Lung (tissue), 12 donors: ENCODE measurements around the gene NRCAM. TPM values are rescaled to one million over a fixed set of nuclear protein-coding genes. Genes with fewer than 3 reads are reported as not detected.

ENCODE experiments used
- ATAC-seq: fragments of 200-7000 bp; cut with Tn5 transposase; one replicate; pipeline ENCODE4 v1.9.1; 2020; ENCODE audit warnings: moderate number of reproducible peaks; ENCODE audit not compliant: insufficient read depth, low FRiP score
- DNase-seq, 3 donors: peaks; one replicate each; pipeline ENCODE4 v3.0.0-alpha.2; 2013 to 2017
- H3K27ac ChIP-seq, 2 donors: one replicate each; pipeline ENCODE4 v1.5.1; 2013; ENCODE audit warnings: mild to moderate bottlenecking in 2 of 2, moderate library complexity in 2 of 2, control low read depth in 1 of 2, inconsistent platforms in 1 of 2, low read depth in 1 of 2, low read length in 1 of 2
- H3K27me3 ChIP-seq, 3 donors: one replicate each; pipeline ENCODE4 v1.5.1; 2013; ENCODE audit warnings: low read length in 2 of 3; ENCODE audit not compliant: control insufficient read depth in 3 of 3, insufficient read depth in 3 of 3
- H3K36me3 ChIP-seq, 4 donors: one replicate each; pipeline ENCODE4 v1.5.1; 2013; ENCODE audit warnings: low read length in 4 of 4, mild to moderate bottlenecking in 1 of 4, moderate library complexity in 1 of 4; ENCODE audit not compliant: control insufficient read depth in 4 of 4, insufficient read depth in 4 of 4
- H3K4me1 ChIP-seq, 5 donors: one replicate each; pipeline ENCODE4 v1.5.1; 2013; ENCODE audit warnings: low read length in 5 of 5, mild to moderate bottlenecking in 2 of 5, moderate library complexity in 1 of 5; ENCODE audit not compliant: control insufficient read depth in 5 of 5, insufficient read depth in 5 of 5
- H3K4me3 ChIP-seq: one replicate; pipeline ENCODE4 v1.5.1; 2013; ENCODE audit warnings: mild to moderate bottlenecking, control low read depth, moderate library complexity
- H3K9ac ChIP-seq, 2 donors: one replicate each; pipeline ENCODE4 v1.5.1; 2013; ENCODE audit warnings: low read length in 2 of 2, control low read depth in 1 of 2; ENCODE audit not compliant: insufficient read depth in 1 of 2
- H3K9me3 ChIP-seq, 4 donors: one replicate each; pipeline ENCODE4 v1.5.1; 2013; ENCODE audit warnings: low read length in 3 of 4, mild to moderate bottlenecking in 1 of 4, moderate library complexity in 1 of 4; ENCODE audit not compliant: control insufficient read depth in 4 of 4, insufficient read depth in 3 of 4
- WGBS, 2 donors: extraction: QIAGEN DNeasy Blood & Tissue Kit; methylation state at CpG; one replicate each; pipeline ENCODE4 v1.1.7; 2013; 5-methylcytosine and 5-hydroxymethylcytosine counted together
- polyA plus RNA-seq, 2 donors: library from polyadenylated mRNA; stranded (reverse); fragments of 200-250 nt; gene quantifications; one replicate each; pipeline ENCODE4 v1.2.1, GENCODE V29; 2013
- total RNA-seq, 2 donors: library from RNA; depleted of rRNA in 1 of 2; stranded (reverse); fragments of >200 nt in 1 of 2; gene quantifications; one replicate each; pipeline ENCODE4 v1.2.1, GENCODE V29; 2014 to 2021
- TF ChIP-seq, protein P1 (sequence below): IDR thresholded peaks from 2 replicates; pipeline ENCODE4 v1.5.1; 2012; ENCODE audit warnings: mild to moderate bottlenecking; ENCODE audit errors: control extremely low read depth, extremely low read depth
- donor health status: control.
- donor health status: control.
- donor health status: Bipolar disorder and iron deficiency.
- donor health status: healthy.
- donor health status: DM: yes; HTN: yes; CAD: no.

Gene NRCAM
- total and polyA plus RNA-seq, 4 donors: 2.5 to 32.4 (median 11.0) TPM

- no peaks in the 10 kb centered on the region for H3K36me3 ChIP-seq
- no peak for DNase-seq
- ATAC-seq: no peak
- H3K9ac ChIP-seq: no peak overlapping the region
- H3K27me3 ChIP-seq: no peaks in the 10 kb centered on the region
- TF ChIP-seq, protein P1, sequence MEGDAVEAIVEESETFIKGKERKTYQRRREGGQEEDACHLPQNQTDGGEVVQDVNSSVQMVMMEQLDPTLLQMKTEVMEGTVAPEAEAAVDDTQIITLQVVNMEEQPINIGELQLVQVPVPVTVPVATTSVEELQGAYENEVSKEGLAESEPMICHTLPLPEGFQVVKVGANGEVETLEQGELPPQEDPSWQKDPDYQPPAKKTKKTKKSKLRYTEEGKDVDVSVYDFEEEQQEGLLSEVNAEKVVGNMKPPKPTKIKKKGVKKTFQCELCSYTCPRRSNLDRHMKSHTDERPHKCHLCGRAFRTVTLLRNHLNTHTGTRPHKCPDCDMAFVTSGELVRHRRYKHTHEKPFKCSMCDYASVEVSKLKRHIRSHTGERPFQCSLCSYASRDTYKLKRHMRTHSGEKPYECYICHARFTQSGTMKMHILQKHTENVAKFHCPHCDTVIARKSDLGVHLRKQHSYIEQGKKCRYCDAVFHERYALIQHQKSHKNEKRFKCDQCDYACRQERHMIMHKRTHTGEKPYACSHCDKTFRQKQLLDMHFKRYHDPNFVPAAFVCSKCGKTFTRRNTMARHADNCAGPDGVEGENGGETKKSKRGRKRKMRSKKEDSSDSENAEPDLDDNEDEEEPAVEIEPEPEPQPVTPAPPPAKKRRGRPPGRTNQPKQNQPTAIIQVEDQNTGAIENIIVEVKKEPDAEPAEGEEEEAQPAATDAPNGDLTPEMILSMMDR: no peak
- peaks cover 0 to 18% (median 0%) of the 10 kb centered on the region in 5 donors for H3K4me1 ChIP-seq
- H3K4me3 ChIP-seq: no peak overlapping the region
- WGBS, 2 donors: 90 to 95% methylated on average over 3 of the region's 3 CpGs
- no peak overlapping the region for H3K27ac ChIP-seq
- no peaks in the 10 kb centered on the region for H3K9me3 ChIP-seq
Measured at GRCh38 chr7:108311446-108312168, 144.6 kb downstream of the NRCAM start.

DNA sequence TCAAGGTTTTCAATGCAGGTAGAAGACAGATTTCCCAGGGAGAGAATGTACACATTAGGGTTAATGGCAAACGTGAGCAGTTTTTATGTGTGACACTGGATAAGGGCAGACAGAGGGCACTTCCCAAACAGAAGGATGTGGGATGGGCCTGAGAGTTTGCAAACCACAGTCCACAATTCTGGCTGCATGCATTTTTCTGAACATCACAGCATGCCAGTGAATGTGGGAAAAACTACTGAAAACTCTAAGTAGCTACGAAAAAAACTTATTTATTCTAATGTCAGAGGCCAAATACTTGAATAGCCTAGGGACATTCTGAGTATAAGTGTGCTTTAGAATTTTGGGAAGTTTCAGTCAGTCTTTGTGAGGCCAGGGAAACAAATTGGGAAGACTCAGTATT, 145.9 kb downstream of the NRCAM start:
- H3K4me1 ChIP-seq: peaks cover 0 to 13% (median 0%) of the 10 kb centered on the region in 5 donors
- H3K9me3 ChIP-seq: no peaks in the 10 kb centered on the region
- no peaks in the 10 kb centered on the region for H3K36me3 ChIP-seq
- no peak for DNase-seq
- no peak overlapping the region for H3K27ac ChIP-seq
- no peak overlapping the region for H3K4me3 ChIP-seq
- H3K9ac ChIP-seq: no peak overlapping the region
- ATAC-seq: no peak
- WGBS, 2 donors: 43 to 48% methylated on average over 2 of the region's 2 CpGs
- H3K27me3 ChIP-seq: no peaks in the 10 kb centered on the region
- TF ChIP-seq, protein P1: no peak

- Histone ChIP-seq H3K36me3 (no peaks in the 10 kb centered on the region), H3K9ac (no peak overlapping the region), H3K27me3 (no peaks in the 10 kb centered on the region), H3K4me1 (peaks cover 0 to 2% (median 0%) of the 10 kb centered on the region in 5 donors), H3K9me3 (no peaks in the 10 kb centered on the region), H3K27ac (no peak overlapping the region), H3K4me3 (no peak overlapping the region)
- no peak for ATAC-seq
- TF ChIP-seq, protein P1: no peak
- no peak for DNase-seq
- WGBS, 2 donors: 61 to 79% methylated on average over 2 of the region's 2 CpGs
Measured at GRCh38 chr7:108308903-108309302, 147.3 kb downstream of the NRCAM start.
